Lower lobe of right lung (tissue), 2 donors: ENCODE data around the gene USP21. TPM values are rescaled to one million over a fixed set of nuclear protein-coding genes. Genes with fewer than 3 reads are reported as not detected.
"Not testable (repeated sequence)": the region's sequence is repeated elsewhere in the genome, so short reads cannot be mapped to it uniquely, and the experiment has no call there.

ENCODE experiments used
- ATAC-seq, 2 donors: fragments of 200-7000 bp; cut with Tn5 transposase; one replicate each; pipeline ENCODE4 v1.9.1; 2020 to 2022; ENCODE audit warnings: mild to moderate bottlenecking in 2 of 2, moderate library complexity in 2 of 2
- DNase-seq: peaks from one replicate; pipeline ENCODE4 v3.0.0-alpha.2; 2020
- H3K27ac ChIP-seq: fragments of 200-600 bp; one replicate; pipeline ENCODE4 v1.8.0; 2022
- H3K27me3 ChIP-seq: fragments of 200-600 bp; one replicate; pipeline ENCODE4 v1.8.0; 2022; ENCODE audit warnings: low read depth
- H3K36me3 ChIP-seq: fragments of 200-600 bp; one replicate; pipeline ENCODE4 v1.8.0; 2022; ENCODE audit warnings: mild to moderate bottlenecking
- H3K4me1 ChIP-seq: fragments of 200-600 bp; one replicate; pipeline ENCODE4 v1.8.0; 2022
- H3K4me3 ChIP-seq: fragments of 200-600 bp; one replicate; pipeline ENCODE4 v1.8.0; 2022; ENCODE audit warnings: mild to moderate bottlenecking
- H3K9me3 ChIP-seq: fragments of 200-600 bp; one replicate; pipeline ENCODE4 v1.8.0; 2022
- CTCF ChIP-seq: fragments of 200-600 bp; IDR thresholded peaks from one replicate; pipeline ENCODE4 v1.8.0; 2022; ENCODE audit warnings: antibody characterized with exemption, mild to moderate bottlenecking
- intact Hi-C: fragments of 100-400 bp; cut with DNase I; formaldehyde crosslinking; loops from one replicate; pipeline ENCODE4 v1.11.0; 2022
- total RNA-seq: library from RNA; stranded (reverse); fragmentation: NEBNext Ultra II Directional; extraction: Animal tissue kit (Norgen Biotek cat#: 25700); gene quantifications from one replicate; pipeline ENCODE4 v1.2.1, GENCODE V29; 2021
- donor health status: DM: no; HTN: yes; CAD: no; lungs with severe emphysema.

The USP21 gene
- total RNA-seq, 1 donor from 2014 or later: 32.2 TPM

DNA sequence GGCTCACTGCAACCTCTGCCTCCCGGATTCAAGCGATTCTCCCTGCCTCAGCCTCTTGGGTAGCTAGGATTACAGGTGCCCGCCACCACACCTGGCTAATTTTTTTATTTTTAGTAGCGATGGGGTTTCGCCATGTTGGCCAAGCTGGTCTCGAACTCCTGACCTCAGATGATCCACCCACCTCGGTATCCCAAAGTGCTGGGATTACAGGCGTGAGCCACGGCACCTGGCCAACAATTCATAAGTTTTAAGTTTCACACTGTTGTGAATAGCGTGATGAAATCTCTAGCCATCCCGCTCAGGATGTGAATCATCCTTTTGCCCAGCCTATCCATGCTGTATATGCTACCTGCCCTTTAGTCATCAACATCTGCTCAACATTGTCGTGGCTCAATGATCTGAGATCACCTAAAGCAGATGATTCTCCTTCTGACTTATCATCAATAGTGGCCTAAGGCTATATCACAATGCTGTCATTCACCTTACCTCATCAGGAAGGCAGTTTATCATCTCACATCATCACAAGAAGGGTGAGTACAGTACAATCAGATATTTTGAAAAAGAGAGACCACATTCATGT, 44.1 kb upstream of the USP21 start:
- H3K36me3 ChIP-seq: peaks cover 21% of the 10 kb centered on the region
- H3K4me1 ChIP-seq: peaks cover 78% of the 10 kb centered on the region
- ATAC-seq: no peak
- H3K4me3 ChIP-seq: no peak overlapping the region
- DNase-seq: no peak
- intact Hi-C loops: no loop called here
- H3K9me3 ChIP-seq: no peaks in the 10 kb centered on the region
- H3K27me3 ChIP-seq: no peaks in the 10 kb centered on the region
- no peak for TF ChIP-seq CTCF
- no peak overlapping the region for H3K27ac ChIP-seq

DNA sequence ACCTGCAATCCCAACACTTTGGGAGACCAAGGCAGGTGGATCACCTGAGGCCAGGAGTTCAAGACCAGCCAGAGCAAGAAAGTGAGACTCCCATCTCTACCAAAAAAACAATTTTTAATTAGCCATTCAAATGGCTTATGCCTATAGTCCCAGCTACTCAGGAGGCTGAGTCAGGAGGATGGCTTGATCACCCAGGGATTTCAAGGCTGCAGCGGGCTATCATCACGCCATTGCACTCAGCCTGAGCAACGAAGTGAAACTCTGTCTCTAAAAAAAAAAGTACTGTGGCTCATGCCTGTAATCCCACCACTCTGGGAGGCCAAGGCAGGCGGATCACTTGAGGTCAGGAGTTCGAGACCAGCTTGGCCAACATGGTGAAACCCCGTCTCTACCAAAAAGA, 43.3 kb upstream of the USP21 start:
- H3K36me3 ChIP-seq: peaks cover 27% of the 10 kb centered on the region
- ATAC-seq, H3K4me3 ChIP-seq, intact Hi-C loops, H3K9me3 ChIP-seq, H3K27me3 ChIP-seq, DNase-seq, H3K27ac ChIP-seq: not testable (repeated sequence)
- peaks cover 84% of the 10 kb centered on the region for H3K4me1 ChIP-seq

- Histone ChIP-seq H3K4me1 (peaks cover 83% of the 10 kb centered on the region), H3K27ac (peak within 1 kb of the TSS; percentile 87), H3K4me3 (peak within 1 kb of the TSS; percentile 83), H3K9me3 (no peaks in the 10 kb centered on the region), H3K36me3 (peaks cover 47% of the 10 kb centered on the region), H3K27me3 (no peaks in the 10 kb centered on the region)
- TF ChIP-seq CTCF: no peak
- peak; percentile 92 for DNase-seq
- ATAC-seq: peak; percentile 93 to 97
- intact Hi-C loops: no loop called here
These were observed 41.3 kb upstream of the USP21 start, which contains the start of the genes NIT1 and PFDN2 for GRCh38 chr1:161117759-161118581. Gene NIT1 (plus strand): TSS chr1:161118105. CDS start chr1:161118177, 72 bp downstream. Gene PFDN2 (minus strand): TSS chr1:161118037. CDS start chr1:161118026, 11 bp downstream.

- peak; percentile 34 to 45 for ATAC-seq
- Histone ChIP-seq H3K36me3 (peaks cover 60% of the 10 kb centered on the region), H3K9me3 (no peaks in the 10 kb centered on the region), H3K4me1 (peaks cover 69% of the 10 kb centered on the region), H3K27ac (peak overlapping the region; percentile 87), H3K27me3 (no peaks in the 10 kb centered on the region), H3K4me3 (peak overlapping the region; percentile 83)
- no peak for TF ChIP-seq CTCF
- intact Hi-C loops: no loop called here
- DNase-seq: no peak
These were observed 40.0 kb upstream of the USP21 start for GRCh38 chr1:161119092-161119903.

DNA sequence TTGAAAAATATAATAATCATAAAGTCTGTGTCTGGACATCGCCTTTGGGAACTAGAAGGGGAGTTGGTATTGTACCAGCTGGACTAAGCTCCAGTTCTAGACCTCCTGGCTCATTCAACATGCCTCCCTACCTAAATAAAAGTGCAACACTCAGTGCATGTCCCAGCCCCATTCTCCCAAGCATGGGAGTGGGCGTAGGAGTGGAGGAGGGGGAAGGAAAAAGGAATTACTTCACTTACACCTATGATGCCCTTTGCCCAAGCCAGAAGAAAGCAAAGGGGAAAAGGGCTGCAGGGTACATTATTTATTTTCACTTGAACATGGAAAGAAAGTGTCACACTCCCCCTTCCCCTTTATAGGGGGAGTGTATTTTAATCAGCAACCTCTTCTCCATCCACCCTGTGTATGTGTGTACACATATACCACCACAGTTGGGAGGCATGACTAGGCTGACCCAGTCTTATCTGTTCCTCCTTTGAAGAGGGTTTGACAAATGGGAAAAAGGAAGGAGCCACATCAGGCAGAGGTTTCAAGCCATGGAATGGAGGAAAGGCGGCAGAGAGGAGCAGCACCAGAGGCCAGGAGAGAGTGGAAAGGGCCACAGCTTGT, 38.2 kb upstream of the USP21 start:
- DNase-seq (no peak), ATAC-seq (no peak)
- Histone ChIP-seq H3K27me3 (no peaks in the 10 kb centered on the region), H3K36me3 (peaks cover 69% of the 10 kb centered on the region), H3K4me3 (no peak overlapping the region), H3K27ac (peak overlapping the region; percentile 87), H3K4me1 (peaks cover 55% of the 10 kb centered on the region), H3K9me3 (no peaks in the 10 kb centered on the region)
- intact Hi-C loops: no loop called here
- TF ChIP-seq CTCF: no peak
